IPS-18c (cell line): Measurements from ENCODE around the gene MMAB.

Experiments used
- H3K4me3 ChIP-seq: 2 replicates; pipeline ENCODE4 v1.7.0; 2013; ENCODE audit warnings: low read depth, mild to moderate bottlenecking, low read length, moderate library complexity; ENCODE audit not compliant: insufficient read depth
- H3K9me3 ChIP-seq: one replicate; pipeline ENCODE4 v1.6.1; 2013; ENCODE audit warnings: mild to moderate bottlenecking, low read length, moderate library complexity; ENCODE audit not compliant: control insufficient read depth, insufficient read depth

The MMAB gene

DNA sequence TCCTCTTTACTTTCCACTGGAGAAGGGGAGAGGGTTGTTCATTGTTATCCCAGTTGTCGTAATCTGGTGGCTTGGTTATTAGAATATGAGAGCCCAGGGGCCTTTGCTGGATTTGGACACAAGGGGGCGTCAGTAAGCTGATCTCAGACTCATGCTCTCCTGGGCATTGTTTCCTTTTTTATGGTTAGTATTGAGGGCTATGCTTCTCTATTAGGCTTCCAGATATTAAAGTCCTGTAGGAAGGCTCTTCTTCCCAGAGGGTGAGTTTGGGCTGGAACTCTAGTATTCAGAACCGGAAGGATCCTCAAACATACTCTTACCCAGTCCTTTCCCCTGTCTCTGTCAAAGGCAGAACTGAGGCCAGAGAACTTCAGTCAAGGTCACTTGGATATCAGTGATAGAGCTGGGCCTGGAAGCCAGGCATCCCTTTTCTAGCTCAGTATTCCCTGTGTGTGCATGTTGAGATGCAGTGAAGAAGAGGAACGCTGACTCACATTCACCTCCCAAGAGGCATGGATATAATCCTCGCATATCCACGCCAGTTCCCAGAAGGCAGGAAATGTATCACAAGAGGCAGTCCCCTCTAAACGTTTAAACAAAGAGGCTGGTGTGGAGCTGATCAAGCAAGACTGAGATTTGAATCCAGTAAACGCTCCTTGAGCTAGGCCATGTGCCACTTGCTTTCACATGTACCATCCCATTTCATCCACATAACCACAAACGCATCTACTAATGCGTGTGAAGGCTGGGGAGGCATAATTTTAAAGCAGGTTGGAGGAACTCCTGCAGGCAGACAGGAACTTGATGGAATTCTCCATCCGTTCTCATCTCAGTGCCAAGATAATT, 54.3 kb downstream of the MMAB start:
- H3K4me3 ChIP-seq, result no peak overlapping the region
- H3K9me3 ChIP-seq, result no peaks in the 10 kb centered on the region

DNA sequence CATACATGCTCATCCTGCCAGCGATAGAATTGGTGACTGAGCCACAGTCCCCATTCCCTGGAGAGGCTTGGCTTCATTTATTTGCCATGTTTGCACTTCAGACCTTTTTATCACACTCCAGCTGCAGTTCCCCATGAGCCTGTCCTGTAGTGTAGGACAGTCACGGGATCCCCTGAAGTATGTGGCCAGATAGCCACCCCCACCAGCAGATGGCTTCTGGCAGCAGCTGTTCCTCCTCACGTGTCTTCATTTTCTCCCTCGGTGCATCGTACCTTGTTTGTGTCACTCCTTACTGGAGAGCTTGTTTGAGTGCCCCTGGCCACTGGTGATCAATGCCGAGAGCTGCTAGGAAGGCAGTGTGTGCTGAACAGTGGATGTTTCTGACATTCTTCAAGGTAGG, 55.7 kb downstream of the MMAB start:
- H3K9me3 ChIP-seq, result no peaks in the 10 kb centered on the region
- H3K4me3 ChIP-seq, result no peak overlapping the region

DNA sequence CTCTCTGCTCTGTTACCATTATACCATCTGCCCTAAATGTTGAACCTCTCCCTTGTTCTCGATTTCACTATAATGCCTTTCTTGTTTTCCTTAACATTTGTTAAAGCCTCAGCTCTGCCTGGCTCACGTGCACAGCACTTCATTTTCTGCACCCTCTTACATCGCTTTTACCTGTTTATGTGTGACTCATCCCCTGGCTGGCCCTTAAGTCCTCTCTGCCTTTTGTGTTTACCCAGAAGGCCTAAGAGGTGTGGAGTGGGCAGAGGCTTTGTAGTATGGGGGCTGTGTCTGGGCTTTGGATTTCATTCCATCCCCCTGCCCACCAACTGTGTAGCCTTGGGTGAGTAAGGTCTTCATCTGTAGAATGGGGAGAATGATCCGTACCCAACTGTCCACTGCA, 59.3 kb downstream of the MMAB start:
- Histone ChIP-seq H3K4me3 (no peak overlapping the region), H3K9me3 (no peaks in the 10 kb centered on the region)

DNA sequence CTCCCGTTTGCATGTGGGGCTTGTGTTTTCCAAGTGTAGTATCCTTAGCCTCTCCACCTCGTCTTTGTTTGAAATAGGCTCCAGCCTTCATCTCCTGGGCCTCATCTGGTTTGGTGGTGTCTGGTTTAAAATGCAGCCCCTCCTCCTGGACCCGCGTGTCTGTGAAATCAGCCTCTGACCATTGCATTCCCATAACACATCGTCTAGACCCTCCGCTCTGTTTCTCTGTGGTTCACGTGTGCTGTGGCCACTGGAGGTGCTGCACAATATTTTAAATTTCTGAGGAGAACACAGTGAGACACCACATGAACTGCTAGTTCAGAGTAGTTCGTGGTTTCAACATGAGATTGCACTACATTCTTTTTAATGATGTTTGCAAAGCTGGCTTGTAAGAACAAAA, 60.3 kb downstream of the MMAB start:
- H3K4me3 ChIP-seq, result no peak overlapping the region

DNA sequence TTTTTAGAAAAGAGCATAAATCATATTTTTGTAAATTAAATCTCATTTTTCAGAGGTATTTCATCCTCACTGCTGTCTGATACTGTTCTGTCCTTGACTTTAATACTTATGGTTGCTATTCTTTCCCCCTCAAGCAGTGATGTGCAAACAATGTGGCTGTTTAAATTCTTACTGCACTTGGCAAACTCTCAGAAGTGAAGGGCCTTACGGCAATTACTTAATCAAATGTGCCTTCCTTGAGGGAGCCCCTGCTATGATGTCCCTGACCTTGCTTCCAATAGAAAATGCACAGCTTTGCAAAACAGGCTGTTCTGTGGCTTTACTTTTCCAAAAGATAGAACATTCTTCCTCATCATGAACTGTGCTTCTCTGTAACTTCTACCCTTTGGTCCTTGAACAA, 60.7 kb downstream of the MMAB start:
- no peak overlapping the region for H3K4me3 ChIP-seq
- no peaks in the 10 kb centered on the region for H3K9me3 ChIP-seq

More for the DNA sequence above, 60.3 kb downstream of the MMAB start:
- no peaks in the 10 kb centered on the region for H3K9me3 ChIP-seq

DNA sequence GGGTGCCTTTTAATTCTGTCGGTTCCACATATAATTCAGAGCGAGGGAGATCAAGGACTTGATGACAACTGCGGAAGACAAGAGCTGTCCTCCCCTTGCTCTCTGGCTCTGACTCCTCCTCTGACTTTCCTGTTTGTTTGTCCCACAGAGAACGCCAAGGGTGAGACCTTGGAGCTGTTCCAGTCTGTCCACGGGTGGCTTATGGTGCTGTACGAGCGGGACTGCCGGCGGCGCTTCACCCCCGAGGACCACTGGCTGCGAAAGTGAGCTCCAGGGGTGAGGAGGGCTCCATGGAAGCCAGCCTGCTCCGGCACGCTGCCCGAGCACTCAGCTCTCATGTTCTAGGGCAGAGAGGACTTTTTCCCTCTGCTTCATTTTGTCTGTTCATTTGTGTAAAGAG, 63.1 kb downstream of the MMAB start:
- Histone ChIP-seq H3K4me3 (no peak overlapping the region), H3K9me3 (no peaks in the 10 kb centered on the region)

DNA sequence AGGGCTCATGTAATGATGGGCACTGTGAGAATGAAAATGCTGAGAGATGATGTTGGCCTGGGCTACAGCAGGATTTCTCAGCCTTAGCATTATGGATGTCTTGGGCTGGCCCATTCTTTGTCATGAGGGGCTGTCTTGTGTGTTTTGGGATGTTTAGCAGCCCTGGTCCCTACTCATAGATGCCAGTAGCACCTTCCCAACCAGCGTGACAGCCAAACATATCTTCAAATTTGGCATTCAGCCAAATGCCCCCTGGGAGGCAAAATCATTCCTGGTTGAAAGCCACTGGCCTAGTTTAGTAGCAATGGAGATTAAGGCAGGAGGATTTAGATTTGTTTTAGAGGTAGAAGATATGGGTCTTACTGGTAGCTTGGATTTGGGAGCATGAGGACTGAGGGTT, 69.2 kb downstream of the MMAB start:
- Histone ChIP-seq H3K9me3 (no peaks in the 10 kb centered on the region), H3K4me3 (no peak overlapping the region)
